ENCODE data around the gene TMEM151A.

Gene TMEM151A

GRCh38 chr11:66336234-66337102, 44.8 kb downstream of the TMEM151A start, which contains the start of gene RIN1:
TSS of gene RIN1 (minus strand) at chr11:66336434. CDS start at chr11:66336402, 32 bp downstream.
- peak in 1 of 2 experiments; percentile 54 for DNase-seq (ENCODE audit: low read depth in 2 of 2)

- DNase-seq (ENCODE audit: low read depth in 2 of 2) = no peak
These were observed 45.6 kb downstream of the TMEM151A start for GRCh38 chr11:66337103-66337899.

- no peak for DNase-seq (ENCODE audit: low read depth in 2 of 2)
These were observed 46.8 kb downstream of the TMEM151A start for GRCh38 chr11:66338276-66339161.

- DNase-seq (ENCODE audit: low read depth in 2 of 2) = no peak
These were observed 47.5 kb downstream of the TMEM151A start for GRCh38 chr11:66339162-66339675.

- no peak for DNase-seq (ENCODE audit: low read depth in 2 of 2)
These were observed 48.2 kb downstream of the TMEM151A start for GRCh38 chr11:66339686-66340483.

GRCh38 chr11:66340596-66341501, 49.2 kb downstream of the TMEM151A start:
- no peak for DNase-seq (ENCODE audit: low read depth in 2 of 2)

- no peak for DNase-seq (ENCODE audit: low read depth in 2 of 2)
These were observed 49.9 kb downstream of the TMEM151A start for GRCh38 chr11:66341502-66342126.

GRCh38 chr11:66343176-66343575, 51.5 kb downstream of the TMEM151A start:
- DNase-seq (ENCODE audit: low read depth in 2 of 2) = no peak

GRCh38 chr11:66344550-66345315, 53.0 kb downstream of the TMEM151A start, which contains the start of gene BRMS1:
TSS of gene BRMS1 (minus strand) at chr11:66345104. CDS start at chr11:66342234, 2,870 bp downstream.
- peak; percentile 90 to 97 for DNase-seq (ENCODE audit: low read depth in 2 of 2)

GRCh38 chr11:66345316-66345649, 53.6 kb downstream of the TMEM151A start:
- DNase-seq (ENCODE audit: low read depth in 2 of 2) = no peak
